Femur (tissue), 1 donor: ENCODE data around the gene PCBP1.
"Not testable (repeated sequence)": the region's sequence is repeated elsewhere in the genome, so short reads cannot be mapped to it uniquely, and the experiment has no call there.

Source experiments
- DNase-seq: peaks from one replicate; pipeline ENCODE4 v3.0.0-alpha.2; 2017

Gene PCBP1

GRCh38 chr2:70101174-70101573 is 13.9 kb downstream of the PCBP1 start:
- DNase-seq: no peak

DNA sequence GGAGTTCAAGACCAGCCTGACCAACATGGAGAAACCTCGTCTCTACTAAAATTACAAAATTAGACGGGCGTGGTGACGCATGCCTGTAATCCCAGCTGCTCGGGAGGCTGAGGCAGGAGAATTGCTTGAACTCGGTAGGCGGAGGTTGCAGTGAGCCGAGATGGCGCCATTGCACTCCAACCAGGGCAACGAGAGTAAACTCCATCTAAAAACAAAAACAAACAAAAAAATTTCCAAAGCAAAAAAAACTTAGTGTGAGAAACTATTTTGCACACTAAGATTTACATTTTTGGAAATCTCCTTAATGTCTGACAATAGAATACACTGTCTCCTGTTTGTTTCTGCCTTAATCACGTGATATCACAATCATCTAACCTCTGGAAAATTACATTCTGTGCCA is 14.4 kb downstream of the PCBP1 start:
- DNase-seq: not testable (repeated sequence)

- DNase-seq: not testable (repeated sequence)
Observed at GRCh38 chr2:70102323-70102905, 15.1 kb downstream of the PCBP1 start.

DNA sequence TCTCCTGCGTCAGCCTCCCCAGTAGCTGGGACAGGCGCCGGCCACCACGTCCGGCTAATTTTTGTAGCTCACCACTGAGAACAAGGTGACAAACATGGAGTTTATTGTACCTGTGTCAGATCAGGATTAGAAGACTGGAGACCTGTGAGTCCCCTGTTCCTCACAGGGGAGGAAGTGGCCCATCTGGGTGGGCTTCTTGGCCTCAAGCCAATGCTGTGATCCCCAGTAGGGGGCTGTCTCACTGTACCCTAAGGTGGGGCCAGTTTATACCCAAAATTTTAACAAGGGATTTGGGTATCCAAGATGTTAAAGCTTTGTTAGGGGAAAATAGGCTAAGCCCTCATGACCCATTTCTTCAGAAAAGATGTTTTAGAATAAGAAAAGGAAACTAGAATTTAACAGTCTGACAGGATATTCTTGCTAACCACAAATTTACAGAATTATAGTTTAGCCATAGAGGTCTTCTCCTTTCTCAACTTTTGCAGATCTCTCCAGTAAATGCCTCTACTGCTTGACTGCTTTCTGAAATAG is 16.3 kb downstream of the PCBP1 start:
- peak; percentile 28 for DNase-seq

- DNase-seq: peak; percentile 91
Observed at GRCh38 chr2:70104231-70105111, 17.2 kb downstream of the PCBP1 start.

GRCh38 chr2:70106138-70106537 is 18.9 kb downstream of the PCBP1 start:
- not testable (repeated sequence) for DNase-seq

GRCh38 chr2:70110397-70110796 is 23.1 kb downstream of the PCBP1 start:
- DNase-seq: not testable (repeated sequence)

DNA sequence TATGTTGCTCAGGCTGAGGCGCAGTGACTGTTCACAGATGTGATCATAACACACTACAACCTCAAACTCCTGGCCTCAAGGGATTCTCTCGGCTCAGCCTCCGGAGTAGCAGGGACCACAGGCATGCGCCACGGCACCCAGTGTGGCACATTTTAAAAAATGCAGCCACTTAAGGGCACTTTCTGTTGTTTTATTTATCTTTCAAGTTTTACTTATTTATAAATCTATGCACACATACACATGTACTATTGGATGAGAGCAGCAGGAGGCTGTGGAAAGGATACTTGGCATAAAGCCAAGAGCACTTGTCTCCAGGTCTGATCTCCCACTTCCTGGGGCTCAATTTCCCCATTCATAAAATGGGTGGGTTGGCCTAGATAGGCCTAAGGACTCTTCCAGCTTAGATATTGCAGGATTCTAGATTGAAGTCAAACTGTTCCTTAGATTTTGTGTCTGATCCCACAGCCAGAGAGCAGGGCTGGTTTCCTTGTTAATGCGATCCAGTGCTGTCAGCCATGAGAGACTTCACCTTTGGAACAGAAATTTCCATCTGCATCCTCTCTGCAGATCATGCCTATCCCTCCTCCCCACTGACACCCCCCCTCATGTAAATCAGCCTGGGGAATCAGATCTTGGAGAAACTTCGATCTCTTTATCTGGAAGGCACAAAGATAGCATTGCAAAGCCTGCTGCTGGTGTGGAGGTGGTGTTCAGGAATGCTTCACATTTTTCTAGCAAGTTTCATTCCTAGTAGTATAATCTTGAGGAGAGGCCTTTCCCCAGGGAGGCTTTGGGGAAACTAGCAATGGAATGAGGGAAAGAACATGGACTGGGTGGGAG is 24.7 kb downstream of the PCBP1 start:
- no peak for DNase-seq

DNA sequence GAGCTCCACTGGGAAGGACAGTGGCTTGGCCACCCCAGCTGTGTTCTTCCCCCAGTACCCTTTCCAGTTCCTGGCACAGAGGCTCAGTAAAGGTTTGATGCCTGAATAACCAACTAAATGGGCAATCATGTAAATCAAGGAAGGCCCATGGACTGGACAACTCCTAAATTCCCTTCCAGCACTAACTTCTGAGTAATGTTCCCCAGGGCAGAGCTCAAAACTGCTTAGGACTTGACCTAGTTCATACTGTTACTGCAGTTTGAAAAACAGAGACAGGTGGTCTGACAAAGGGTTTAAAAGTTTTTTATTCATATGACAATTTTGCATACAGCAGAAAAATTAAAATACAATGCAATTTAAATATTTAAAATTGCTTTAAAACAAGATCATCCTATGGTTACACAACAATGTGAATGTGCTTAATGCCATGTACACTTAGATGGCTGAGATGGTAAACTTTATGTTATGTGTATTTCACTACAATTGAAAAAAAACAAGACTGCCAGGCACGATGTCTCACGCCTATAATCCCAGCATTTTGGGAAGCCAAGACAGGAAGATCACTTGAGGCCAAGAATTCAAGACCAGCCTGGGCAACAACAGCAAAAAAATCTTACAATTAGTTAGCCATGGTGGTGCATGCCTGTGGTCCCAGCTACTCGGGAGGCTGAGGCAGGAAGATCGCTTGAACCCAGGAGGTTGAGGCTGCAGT is 26.2 kb downstream of the PCBP1 start:
- DNase-seq: no peak

DNA sequence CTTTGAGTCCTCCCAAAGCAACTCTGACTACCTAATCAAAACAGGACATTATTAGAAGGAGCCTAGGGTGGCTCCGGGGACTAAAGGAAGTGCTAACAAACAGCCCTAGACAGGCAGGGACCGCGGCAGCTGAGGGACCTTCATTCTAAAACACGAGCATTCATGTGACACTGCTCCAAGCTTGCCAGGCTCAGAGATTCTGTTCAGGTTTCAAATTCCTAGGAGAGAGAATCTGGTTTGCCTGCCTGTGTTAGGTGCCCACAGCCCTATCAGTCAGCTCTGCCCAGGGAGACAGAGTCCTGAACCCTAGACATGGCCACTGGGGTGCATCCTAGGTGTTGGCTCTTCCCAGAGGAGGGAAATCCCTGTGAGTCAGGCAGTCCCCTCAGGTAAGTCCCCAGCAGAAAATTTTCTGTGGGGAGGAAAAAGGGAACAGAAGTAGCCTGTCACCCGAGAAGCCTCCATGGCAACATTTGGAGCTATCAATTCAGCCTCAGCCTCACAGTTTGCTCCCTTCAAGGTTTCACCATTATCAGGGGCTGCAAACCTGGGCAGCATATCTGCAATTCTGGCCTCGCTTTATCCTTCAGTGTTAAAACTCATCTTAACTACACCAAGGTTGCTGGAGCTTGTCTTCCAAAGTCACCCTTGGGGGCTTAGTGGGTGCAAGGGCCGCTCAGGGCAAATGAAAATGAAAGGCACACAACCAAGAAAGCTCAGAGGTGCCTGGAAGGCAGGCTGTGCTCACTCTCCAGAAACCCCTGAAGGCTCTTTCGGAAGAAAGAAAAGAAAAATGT is 28.6 kb downstream of the PCBP1 start:
- no peak for DNase-seq

DNA sequence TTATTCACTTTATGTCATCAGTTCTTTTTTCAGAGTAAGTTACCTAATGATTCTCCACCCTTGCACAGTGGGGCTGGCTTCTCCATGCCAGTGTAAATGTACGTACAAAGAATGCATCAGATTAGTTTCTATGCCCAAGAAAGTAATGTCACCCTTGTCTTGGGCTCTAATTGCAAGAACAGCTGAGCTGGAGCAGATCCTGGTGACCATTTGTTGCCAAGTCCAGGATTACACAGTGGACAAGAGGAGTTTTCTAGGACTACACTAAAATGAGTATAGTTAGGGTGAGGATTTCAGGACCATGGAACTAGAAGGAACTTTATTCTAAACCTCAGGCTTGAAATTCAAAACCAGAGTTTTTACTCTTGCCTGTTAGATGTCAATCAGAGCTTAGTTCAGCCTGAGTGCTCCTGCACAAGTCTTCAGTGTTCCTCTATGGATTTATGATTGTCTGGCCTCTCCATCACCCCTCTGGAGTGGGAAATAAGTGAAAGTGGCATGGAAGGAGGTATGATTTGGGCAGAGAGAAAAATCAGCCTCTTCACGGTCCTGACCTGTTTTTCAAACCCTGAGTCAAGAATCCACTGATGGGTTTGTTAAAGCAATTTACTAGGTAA is 29.8 kb downstream of the PCBP1 start:
- peak; percentile 70 for DNase-seq

DNA sequence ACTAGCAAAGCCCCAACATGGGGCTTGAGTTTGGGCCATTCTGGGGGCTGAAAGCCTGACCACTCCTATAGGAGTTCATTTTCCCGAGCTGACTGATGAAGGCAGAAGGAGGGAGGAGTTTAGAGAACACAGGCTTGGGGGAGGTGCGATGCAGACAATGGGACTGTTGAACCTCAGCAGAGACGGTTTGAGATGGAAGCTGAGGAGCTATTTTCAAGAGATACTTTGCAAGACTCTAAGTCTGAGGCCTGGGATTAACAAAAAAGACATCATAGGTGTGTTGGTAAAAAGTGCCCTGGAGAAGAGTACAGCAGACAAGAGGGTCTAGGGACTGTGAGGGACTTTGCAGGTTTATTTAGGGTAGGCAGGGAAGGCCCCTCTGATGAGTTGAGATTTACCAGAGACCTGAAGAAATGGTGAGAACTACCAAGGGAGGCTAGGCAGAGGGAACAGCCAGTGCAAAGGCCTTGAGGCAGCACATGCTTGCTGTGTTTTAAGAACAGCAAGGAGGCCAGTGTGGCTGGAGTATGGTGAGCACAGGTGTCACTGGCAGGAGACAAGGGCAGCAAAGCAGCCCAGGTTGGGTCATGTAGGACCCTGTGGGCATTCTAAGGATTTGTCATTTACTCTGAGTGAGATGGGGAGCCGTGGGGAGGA is 31.6 kb downstream of the PCBP1 start:
- no peak for DNase-seq

GRCh38 chr2:70121627-70122372 is 34.5 kb downstream of the PCBP1 start:
- no peak for DNase-seq

DNA sequence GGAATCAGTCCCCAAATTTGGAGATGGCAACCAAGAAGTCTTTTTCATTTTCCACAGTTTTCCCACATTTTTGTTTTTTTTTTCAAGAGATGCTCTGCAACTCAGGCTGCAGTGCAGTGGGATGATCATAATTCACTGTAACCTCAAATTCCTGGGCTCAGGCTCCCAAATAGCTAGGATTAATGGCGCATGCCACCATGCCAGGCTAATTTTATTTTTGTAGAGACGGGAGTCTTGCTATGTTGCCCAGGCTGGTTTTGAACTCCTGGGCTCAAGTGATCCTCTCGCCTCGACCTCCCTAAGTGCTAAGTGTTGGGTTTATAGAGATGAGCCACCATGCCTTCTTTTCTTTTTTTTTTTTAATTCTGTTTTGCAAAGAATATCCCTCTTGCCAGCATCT is 35.2 kb downstream of the PCBP1 start:
- no peak for DNase-seq

DNA sequence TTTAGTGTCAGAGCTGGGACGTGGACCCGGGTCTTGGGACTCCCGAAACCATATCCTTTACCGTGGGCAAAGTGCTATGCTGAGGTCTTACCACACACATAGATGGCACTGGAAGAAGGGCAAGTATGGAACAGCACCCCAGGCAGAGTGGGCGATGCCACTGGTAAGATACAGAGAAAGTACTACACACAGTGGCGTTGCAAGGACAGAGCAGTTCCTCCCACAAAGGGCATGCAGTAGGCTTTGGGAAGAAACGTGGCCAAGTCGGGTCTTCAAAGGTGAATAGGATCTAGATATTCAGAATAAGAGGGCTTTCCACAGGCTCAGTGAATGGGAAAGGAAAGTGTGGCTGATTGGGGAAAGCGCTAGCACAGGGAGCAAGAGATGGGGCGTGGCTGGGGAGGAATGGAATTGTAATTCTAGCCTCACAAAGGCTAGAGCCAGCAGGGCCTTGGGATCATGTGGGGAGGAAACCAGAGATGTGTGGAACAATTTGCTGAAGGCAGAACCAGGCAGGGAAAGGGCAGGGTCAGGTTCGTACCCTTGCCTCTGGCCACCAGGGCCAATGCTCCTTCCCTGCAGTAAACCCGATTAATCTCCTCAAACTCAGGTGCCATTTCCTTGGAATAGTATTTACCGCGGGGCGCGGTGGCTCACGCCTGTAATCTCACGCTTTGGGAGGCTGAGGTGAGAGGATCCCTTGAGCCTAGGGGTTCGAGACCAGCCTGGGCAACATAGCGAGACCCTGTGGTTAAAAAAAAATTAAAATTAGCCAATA is 36.0 kb downstream of the PCBP1 start:
- DNase-seq: peak; percentile 90

DNA sequence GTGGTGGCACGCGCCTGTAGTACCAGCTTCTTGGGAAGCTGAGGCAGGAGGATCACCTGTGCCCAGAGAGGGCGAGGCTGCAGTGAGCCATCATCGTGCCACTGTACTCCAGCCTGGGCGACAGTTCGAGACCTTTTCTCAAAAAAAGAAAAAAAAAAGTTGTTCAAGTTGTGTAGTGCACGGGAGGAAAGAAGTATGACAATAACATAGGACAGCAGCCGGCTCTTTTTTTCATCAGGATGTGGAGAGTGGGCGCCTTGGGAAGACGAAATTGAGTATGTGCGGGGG is 36.5 kb downstream of the PCBP1 start:
- no peak for DNase-seq

- peak; percentile 73 for DNase-seq
Observed at GRCh38 chr2:70124983-70125480, 37.8 kb downstream of the PCBP1 start.

- no peak for DNase-seq
Observed at GRCh38 chr2:70125498-70125898, 38.2 kb downstream of the PCBP1 start.

DNA sequence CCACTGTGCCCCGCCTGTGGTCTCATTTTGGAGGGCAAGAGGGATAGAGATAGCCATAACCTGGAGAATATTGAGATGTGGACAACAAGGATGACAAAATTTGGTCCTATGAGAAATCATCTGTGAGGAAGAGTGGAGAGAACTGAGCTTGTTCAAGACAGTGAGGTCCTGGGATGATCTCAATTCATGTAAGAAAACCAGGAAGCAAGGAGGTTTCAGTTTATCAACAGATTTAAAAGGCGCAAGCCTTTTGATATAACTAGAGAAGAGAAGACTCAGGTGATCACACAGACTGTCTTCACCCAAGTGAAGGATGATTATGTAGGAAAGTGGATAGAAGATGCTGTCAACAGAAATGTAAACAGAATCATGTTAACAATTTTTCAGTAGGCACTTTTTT is 39.1 kb downstream of the PCBP1 start:
- no peak for DNase-seq
